Fibroblast of lung (primary cell): ENCODE results near the gene SIDT2. TPM values are rescaled to one million over a fixed set of nuclear protein-coding genes. Genes with fewer than 3 reads are reported as not detected.

ENCODE experiments used
- DNase-seq, 2 donors: peaks; one replicate each; pipeline versions ENCODE4 v3.0.0 to v3.0.0-alpha.2; 2010; ENCODE audit warnings: low read depth in 2 of 2
- H2AFZ ChIP-seq: 2 replicates; pipeline ENCODE4 v1.5.1; 2012; ENCODE audit warnings: low read length, control low read depth, inconsistent platforms
- H3K27ac ChIP-seq: 2 replicates; pipeline ENCODE4 v1.5.1; 2011; ENCODE audit warnings: low read length, control low read depth; ENCODE audit not compliant: insufficient read depth
- H3K27me3 ChIP-seq: 2 replicates; pipeline ENCODE4 v1.5.1; 2011; ENCODE audit warnings: mild to moderate bottlenecking, low read length; ENCODE audit not compliant: control insufficient read depth, insufficient read depth
- H3K36me3 ChIP-seq: 2 replicates; pipeline ENCODE4 v1.5.1; 2011; ENCODE audit warnings: low read length; ENCODE audit not compliant: control insufficient read depth, insufficient read depth
- H3K4me1 ChIP-seq: 2 replicates; pipeline ENCODE4 v1.5.1; 2011; ENCODE audit warnings: low read length; ENCODE audit not compliant: control insufficient read depth, insufficient read depth; ENCODE audit errors: extremely low read depth
- H3K4me2 ChIP-seq: 2 replicates; pipeline ENCODE4 v1.5.1; 2011; ENCODE audit warnings: low read length, control low read depth; ENCODE audit not compliant: insufficient read depth; ENCODE audit errors: extremely low read depth
- H3K4me3 ChIP-seq, 4 experiments: fragments of 200-600 bp in 1 of 4; sonication (generic) in 1 of 4; replicated peaks in 1 of 4; 2 replicates each; pipeline ENCODE4 v1.5.1; 2011 to 2016; ENCODE audit warnings: low read length in 4 of 4, low read depth in 3 of 4, mild to moderate bottlenecking in 3 of 4, control low read depth in 2 of 4, inconsistent platforms in 1 of 4, mixed read lengths in 1 of 4; ENCODE audit not compliant: insufficient read depth in 1 of 4; ENCODE audit errors: control extremely low read depth in 1 of 4
- H3K79me2 ChIP-seq: 2 replicates; pipeline ENCODE4 v1.5.1; 2012; ENCODE audit warnings: mild to moderate bottlenecking, low read length, inconsistent platforms; ENCODE audit not compliant: control insufficient read depth, insufficient read depth
- H3K9ac ChIP-seq: 2 replicates; pipeline ENCODE4 v1.5.1; 2011; ENCODE audit warnings: mild to moderate bottlenecking, low read length, control low read depth; ENCODE audit not compliant: insufficient read depth
- H3K9me3 ChIP-seq: 2 replicates; pipeline ENCODE4 v1.5.1; 2012; ENCODE audit warnings: low read depth, low read length; ENCODE audit not compliant: control insufficient read depth, insufficient read depth
- H4K20me1 ChIP-seq: 2 replicates; pipeline ENCODE4 v1.5.1; 2011; ENCODE audit warnings: low read length; ENCODE audit not compliant: control insufficient read depth, insufficient read depth; ENCODE audit errors: extremely low read depth
- CTCF ChIP-seq, 2 donors: IDR thresholded peaks in 1 of 2; conservative IDR thresholded peaks in 1 of 2; 1 replicate in 1 of 2; 2 replicates in 1 of 2; pipeline ENCODE4 v1.5.1; 2011 to 2012; ENCODE audit warnings: low read length in 2 of 2, control low read depth in 1 of 2, inconsistent platforms in 1 of 2, low read depth in 1 of 2, mild to moderate bottlenecking in 1 of 2
- EZH2 ChIP-seq: IDR thresholded peaks from 2 replicates; pipeline ENCODE4 v1.5.1; 2012; ENCODE audit warnings: low read length, control low read depth, mild to moderate bottlenecking; ENCODE audit errors: missing control alignments
- polyA plus RNA-seq, 2 donors: library from polyadenylated mRNA; depleted of rRNA in 1 of 2; stranded (reverse) in 1 of 2; unstranded in 1 of 2; fragments of >200 nt; gene quantifications; 2 replicates each; pipeline ENCODE4 v1.2.1, GENCODE V29; 2011 to 2012; ENCODE audit warnings: missing spikeins in 1 of 2
- total RNA-seq: library from RNA; depleted of rRNA; stranded (reverse); fragments of >200 nt; gene quantifications from 2 replicates; pipeline ENCODE4 v1.2.1, GENCODE V29; 2014

The SIDT2 gene
- total and polyA plus RNA-seq, 2 donors (not counting 1 experiment from before 2014, with no cell fraction given): 23.5 to 27.2 TPM

- Histone ChIP-seq H3K79me2 (no peaks in the 10 kb centered on the region), H3K4me2 (no peak overlapping the region), H3K4me1 (peaks cover 4% of the 10 kb centered on the region), H3K9me3 (no peaks in the 10 kb centered on the region), H4K20me1 (no peaks in the 10 kb centered on the region), H3K9ac (no peak overlapping the region), H3K4me3 (no peak overlapping the region), H3K27me3 (no peaks in the 10 kb centered on the region), H3K27ac (no peak overlapping the region), H2AFZ (no peak overlapping the region), H3K36me3 (peaks cover 4% of the 10 kb centered on the region)
- TF ChIP-seq CTCF (conservative IDR thresholded peaks at IDR 0.05 in 1 of 2, IDR thresholded peaks at IDR 0.05 in 1 of 2; ENCODE audit: low read depth in 1 of 2, low read length in 2 of 2): no peak
- DNase-seq: no peak
These were observed 3.4 kb upstream of the SIDT2 start for GRCh38 chr11:117175104-117175503.

DNA sequence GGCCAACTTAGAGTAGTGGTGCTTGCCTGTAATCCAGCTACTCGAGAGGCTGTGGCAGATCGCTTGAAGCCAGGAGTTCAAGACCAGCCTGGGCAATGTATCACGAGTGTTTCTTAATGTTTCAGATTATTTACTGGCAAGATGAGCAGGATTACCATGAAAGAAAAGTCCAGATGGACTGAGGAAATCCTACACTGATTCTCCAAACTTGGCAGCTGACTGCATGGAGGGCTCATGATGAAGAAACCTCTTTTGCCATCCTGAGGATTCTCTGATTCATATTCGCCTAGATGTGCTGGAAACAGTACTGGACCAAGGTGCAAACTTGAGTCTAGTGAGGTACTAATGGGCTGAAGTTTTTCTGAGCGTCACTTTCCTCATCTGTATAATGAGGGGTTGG lies 2.8 kb upstream of the SIDT2 start:
- Histone ChIP-seq H3K9me3 (no peaks in the 10 kb centered on the region), H3K4me2 (no peak overlapping the region), H3K9ac (no peak overlapping the region), H4K20me1 (no peaks in the 10 kb centered on the region), H3K36me3 (peaks cover 4% of the 10 kb centered on the region), H3K4me3 (no peak overlapping the region), H3K4me1 (peaks cover 5% of the 10 kb centered on the region), H3K79me2 (no peaks in the 10 kb centered on the region), H2AFZ (no peak overlapping the region), H3K27ac (no peak overlapping the region), H3K27me3 (no peaks in the 10 kb centered on the region)
- TF ChIP-seq EZH2: no peak
- no peak for DNase-seq

DNA sequence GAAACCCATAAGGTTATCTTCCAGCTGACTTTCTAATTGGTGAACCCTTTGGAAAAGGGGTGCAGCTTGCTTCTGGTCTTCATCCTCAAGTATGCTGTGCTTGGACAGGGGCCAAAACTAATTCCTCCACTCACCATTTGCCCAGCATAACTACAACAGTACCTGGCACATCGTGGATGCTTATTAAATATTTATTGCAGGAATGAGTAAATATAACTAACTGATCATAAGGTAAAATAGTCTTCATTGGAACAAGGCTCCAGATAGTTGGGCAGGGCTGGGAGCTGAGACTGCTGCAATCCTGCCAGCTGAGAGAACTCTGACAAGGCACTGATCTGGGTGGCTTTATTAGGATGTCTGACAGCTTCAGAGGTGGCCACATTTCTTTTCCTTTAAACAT lies 2.4 kb upstream of the SIDT2 start:
- H3K4me1 ChIP-seq: peaks cover 9% of the 10 kb centered on the region
- peaks cover 2% of the 10 kb centered on the region for H3K36me3 ChIP-seq
- no peaks in the 10 kb centered on the region for H4K20me1 ChIP-seq
- no peak overlapping the region for H2AFZ ChIP-seq
- no peak for TF ChIP-seq EZH2
- TF ChIP-seq CTCF (conservative IDR thresholded peaks at IDR 0.05 in 1 of 2, IDR thresholded peaks at IDR 0.05 in 1 of 2; ENCODE audit: low read depth in 1 of 2, low read length in 2 of 2): no peak
- H3K79me2 ChIP-seq: no peaks in the 10 kb centered on the region
- DNase-seq: no peak
- H3K9ac ChIP-seq: no peak overlapping the region
- H3K27ac ChIP-seq: no peak overlapping the region
- H3K4me2 ChIP-seq: no peak overlapping the region
- no peaks in the 10 kb centered on the region for H3K27me3 ChIP-seq
- H3K4me3 ChIP-seq: no peak overlapping the region
- H3K9me3 ChIP-seq: no peaks in the 10 kb centered on the region
